ENCODE data around the gene SYT3. TPM values are rescaled to one million over a fixed set of nuclear protein-coding genes. Genes with fewer than 3 reads are reported as not detected.

SYT3 gene
- polyA plus RNA-seq, 6 donors from 2014 or later = 0.11 TPM; not detected in 5

Other genes starting within 250 kb of the SYT3 start
- gene SPIB, start 220.9 kb downstream of the SYT3 start, polyA plus RNA-seq (ENCODE audit: low read depth in 6 of 6) = 100 to 1,000 TPM; 218 to 343 (median 286) TPM
- gene MYBPC2, start 207.0 kb downstream of the SYT3 start, polyA plus RNA-seq (ENCODE audit: low read depth in 6 of 6) = 1 to 10 TPM in 3 of 6 donors, under 1 TPM in 2, not detected in 1; 0.44 to 6.6 (median 1.2) TPM
- 10 to 100 TPM in 1 of 6 donors, 1 to 10 TPM in 5; 7.0 to 11.9 (median 8.6) TPM for gene EMC10, start 163.4 kb downstream of the SYT3 start, polyA plus RNA-seq (ENCODE audit: low read depth in 6 of 6)
- gene GARIN5A, start 163.0 kb downstream of the SYT3 start, polyA plus RNA-seq (ENCODE audit: low read depth in 6 of 6) = 1 to 10 TPM in 1 of 6 donors, under 1 TPM in 4, not detected in 1; 0.38 to 2.2 (median 0.50) TPM
- gene JOSD2, start 128.7 kb downstream of the SYT3 start, polyA plus RNA-seq (ENCODE audit: low read depth in 6 of 6) = 10 to 100 TPM in 5 of 6 donors, 1 to 10 TPM in 1; 9.8 to 20.7 (median 12.2) TPM
- gene ASPDH, start 126.0 kb downstream of the SYT3 start, polyA plus RNA-seq (ENCODE audit: low read depth in 6 of 6) = not detected
- under 1 TPM in 1 of 6 donors, not detected in 5; 0.10 TPM for gene LRRC4B, start 71.4 kb downstream of the SYT3 start, polyA plus RNA-seq (ENCODE audit: low read depth in 6 of 6)
- 1 to 10 TPM in 2 of 6 donors, not detected in 4; 1.1 to 1.2 TPM for gene C19orf81, start 9.6 kb upstream of the SYT3 start, polyA plus RNA-seq (ENCODE audit: low read depth in 6 of 6)
- not detected for gene SHANK1, start 79.9 kb upstream of the SYT3 start, polyA plus RNA-seq (ENCODE audit: low read depth in 6 of 6)
- 1 to 10 TPM in 2 of 6 donors, under 1 TPM in 4; 0.49 to 1.1 (median 0.69) TPM for gene CLEC11A, start 83.5 kb upstream of the SYT3 start, polyA plus RNA-seq (ENCODE audit: low read depth in 6 of 6)
- not detected for gene GPR32, start 130.6 kb upstream of the SYT3 start, polyA plus RNA-seq (ENCODE audit: low read depth in 6 of 6)
- gene ACP4, start 150.5 kb upstream of the SYT3 start, polyA plus RNA-seq (ENCODE audit: low read depth in 6 of 6) = not detected
- gene KLK1, start 183.9 kb upstream of the SYT3 start, polyA plus RNA-seq (ENCODE audit: low read depth in 6 of 6) = 1 to 10 TPM; 1.2 to 6.7 (median 2.0) TPM
- not detected for gene KLK15, start 193.7 kb upstream of the SYT3 start, polyA plus RNA-seq (ENCODE audit: low read depth in 6 of 6)
- not detected for gene KLK3, start 215.0 kb upstream of the SYT3 start, polyA plus RNA-seq (ENCODE audit: low read depth in 6 of 6)
- under 1 TPM in 2 of 6 donors, not detected in 4; 0.36 to 0.47 TPM for gene KLK2, start 233.6 kb upstream of the SYT3 start, polyA plus RNA-seq (ENCODE audit: low read depth in 6 of 6)

Measured in naive B cell (primary cell).